ENCODE data around the gene CFAP299. TPM values are rescaled to one million over a fixed set of nuclear protein-coding genes. Genes with fewer than 3 reads are reported as not detected.

The CFAP299 gene
- total and polyA plus RNA-seq, 2 donors from 2014 or later = 1.1 TPM; not detected in 1

DNA sequence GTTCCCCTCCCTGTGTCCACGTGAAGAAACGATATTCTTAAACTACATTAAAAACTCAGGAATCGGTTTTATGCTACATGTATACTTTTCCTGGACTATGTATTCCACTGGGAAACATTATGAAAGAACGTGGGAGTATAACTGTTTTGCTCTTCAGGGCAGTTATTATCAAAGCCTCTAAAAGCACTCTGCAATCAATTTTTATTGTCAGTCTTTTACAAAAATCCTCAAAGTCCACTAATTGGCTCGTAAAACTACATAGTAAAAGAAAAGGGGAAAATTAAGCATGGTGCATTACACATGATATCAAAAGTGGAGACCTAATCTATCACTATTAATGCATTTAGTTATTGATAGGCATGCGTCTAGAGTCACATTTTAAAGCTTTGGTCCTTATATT, 11.4 kb upstream of the CFAP299 start:
- TF ChIP-seq, protein P1, sequence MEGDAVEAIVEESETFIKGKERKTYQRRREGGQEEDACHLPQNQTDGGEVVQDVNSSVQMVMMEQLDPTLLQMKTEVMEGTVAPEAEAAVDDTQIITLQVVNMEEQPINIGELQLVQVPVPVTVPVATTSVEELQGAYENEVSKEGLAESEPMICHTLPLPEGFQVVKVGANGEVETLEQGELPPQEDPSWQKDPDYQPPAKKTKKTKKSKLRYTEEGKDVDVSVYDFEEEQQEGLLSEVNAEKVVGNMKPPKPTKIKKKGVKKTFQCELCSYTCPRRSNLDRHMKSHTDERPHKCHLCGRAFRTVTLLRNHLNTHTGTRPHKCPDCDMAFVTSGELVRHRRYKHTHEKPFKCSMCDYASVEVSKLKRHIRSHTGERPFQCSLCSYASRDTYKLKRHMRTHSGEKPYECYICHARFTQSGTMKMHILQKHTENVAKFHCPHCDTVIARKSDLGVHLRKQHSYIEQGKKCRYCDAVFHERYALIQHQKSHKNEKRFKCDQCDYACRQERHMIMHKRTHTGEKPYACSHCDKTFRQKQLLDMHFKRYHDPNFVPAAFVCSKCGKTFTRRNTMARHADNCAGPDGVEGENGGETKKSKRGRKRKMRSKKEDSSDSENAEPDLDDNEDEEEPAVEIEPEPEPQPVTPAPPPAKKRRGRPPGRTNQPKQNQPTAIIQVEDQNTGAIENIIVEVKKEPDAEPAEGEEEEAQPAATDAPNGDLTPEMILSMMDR (IDR thresholded peaks at IDR 0.05; ENCODE audit: borderline replicate concordance, extremely low read depth, insufficient read depth) = no peak

DNA sequence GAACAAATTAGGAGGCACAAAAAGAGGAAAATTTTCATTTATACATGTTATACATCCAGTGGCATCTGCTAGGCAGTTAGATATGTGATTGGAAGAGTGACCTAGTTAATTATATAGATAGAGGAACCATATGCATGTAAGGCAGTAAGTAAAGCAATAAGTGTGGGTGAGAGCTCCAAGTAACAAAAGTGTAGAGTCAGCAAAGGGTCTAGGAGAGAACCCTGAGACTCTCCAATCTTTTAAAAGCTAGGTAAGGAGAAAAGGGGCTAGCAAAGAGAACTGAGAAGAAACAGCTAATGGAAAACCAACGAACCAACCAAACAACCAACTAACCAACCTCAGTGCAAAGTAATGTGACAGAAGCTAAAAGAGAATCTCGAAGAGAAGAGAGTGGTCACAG, 3.8 kb upstream of the CFAP299 start:
- Histone ChIP-seq H3K27ac (ENCODE audit: low read depth in 2 of 2, low read length in 2 of 2) (no peak overlapping the region), H3K27me3 (ENCODE audit: control insufficient read depth, insufficient read depth, low read length) (peaks cover 7% of the 10 kb centered on the region), H3K4me3 (ENCODE audit: low read length in 3 of 3) (no peak overlapping the region), H3K9ac (ENCODE audit: low read length in 3 of 3) (no peak overlapping the region), H3K9me3 (ENCODE audit: control insufficient read depth in 2 of 3, insufficient read depth in 1 of 3, low read length in 3 of 3) (no peaks in the 10 kb centered on the region), H3K4me1 (ENCODE audit: control insufficient read depth in 2 of 3, insufficient read depth in 2 of 3, low read depth in 1 of 3, low read length in 3 of 3) (peaks cover 0 to 3% (median 0%) of the 10 kb centered on the region in 3 donors), H3K36me3 (ENCODE audit: control insufficient read depth in 2 of 3, insufficient read depth in 3 of 3, low read length in 3 of 3) (no peaks in the 10 kb centered on the region)
- TF ChIP-seq, protein P1 (IDR thresholded peaks at IDR 0.05; ENCODE audit: borderline replicate concordance, extremely low read depth, insufficient read depth) = no peak
- DNase-seq = no peak
- FAIRE-seq = no peak
- intact Hi-C loops (cut with DNase I) = no loop called here

More for the DNA sequence above, 11.4 kb upstream of the CFAP299 start:
- intact Hi-C loops (cut with DNase I) = no loop called here
- no peaks in the 10 kb centered on the region for H3K4me1 ChIP-seq (ENCODE audit: control insufficient read depth in 2 of 3, insufficient read depth in 2 of 3, low read depth in 1 of 3, low read length in 3 of 3)
- no peak overlapping the region for H3K4me3 ChIP-seq (ENCODE audit: low read length in 3 of 3)
- no peak overlapping the region for H3K9ac ChIP-seq (ENCODE audit: low read length in 3 of 3)
- H3K27me3 ChIP-seq (ENCODE audit: control insufficient read depth, insufficient read depth, low read length) = no peaks in the 10 kb centered on the region
- DNase-seq (no peak), FAIRE-seq (no peak)
- H3K27ac ChIP-seq (ENCODE audit: low read depth in 2 of 2, low read length in 2 of 2) = no peak overlapping the region
- no peaks in the 10 kb centered on the region for H3K9me3 ChIP-seq (ENCODE audit: control insufficient read depth in 2 of 3, insufficient read depth in 1 of 3, low read length in 3 of 3)
- no peaks in the 10 kb centered on the region for H3K36me3 ChIP-seq (ENCODE audit: control insufficient read depth in 2 of 3, insufficient read depth in 3 of 3, low read length in 3 of 3)

DNA sequence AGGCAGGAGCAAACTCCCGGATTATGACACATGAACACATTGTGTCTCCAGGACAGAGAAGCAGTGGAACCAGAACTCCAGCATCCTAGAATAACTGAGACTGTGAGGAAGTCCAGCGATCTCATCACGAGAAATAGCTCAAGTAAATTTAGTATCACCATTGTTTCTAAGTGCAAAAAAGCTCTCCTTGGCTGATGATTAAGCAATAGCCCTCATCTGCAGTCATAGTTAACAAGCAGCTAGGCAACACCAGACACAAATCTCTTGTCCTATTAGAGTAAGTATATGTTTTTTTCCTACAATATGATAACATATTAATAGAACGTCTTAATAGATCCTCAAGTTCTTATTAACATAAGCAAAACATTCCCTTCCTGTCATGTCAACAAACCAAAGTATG, 2.4 kb upstream of the CFAP299 start:
- H3K27me3 ChIP-seq (ENCODE audit: control insufficient read depth, insufficient read depth, low read length) = peaks cover 9% of the 10 kb centered on the region
- H3K4me1 ChIP-seq (ENCODE audit: control insufficient read depth in 2 of 3, insufficient read depth in 2 of 3, low read depth in 1 of 3, low read length in 3 of 3) = peaks cover 0 to 3% (median 0%) of the 10 kb centered on the region in 3 donors
- H3K9me3 ChIP-seq (ENCODE audit: control insufficient read depth in 2 of 3, insufficient read depth in 1 of 3, low read length in 3 of 3) = no peaks in the 10 kb centered on the region
- DNase-seq (no peak), FAIRE-seq (no peak)
- H3K36me3 ChIP-seq (ENCODE audit: control insufficient read depth in 2 of 3, insufficient read depth in 3 of 3, low read length in 3 of 3) = no peaks in the 10 kb centered on the region
- no peak overlapping the region for H3K9ac ChIP-seq (ENCODE audit: low read length in 3 of 3)
- no peak overlapping the region for H3K27ac ChIP-seq (ENCODE audit: low read depth in 2 of 2, low read length in 2 of 2)
- TF ChIP-seq, protein P1 (IDR thresholded peaks at IDR 0.05; ENCODE audit: borderline replicate concordance, extremely low read depth, insufficient read depth) = no peak
- no peak overlapping the region for H3K4me3 ChIP-seq (ENCODE audit: low read length in 3 of 3)
- intact Hi-C loops (cut with DNase I) = no loop called here

DNA sequence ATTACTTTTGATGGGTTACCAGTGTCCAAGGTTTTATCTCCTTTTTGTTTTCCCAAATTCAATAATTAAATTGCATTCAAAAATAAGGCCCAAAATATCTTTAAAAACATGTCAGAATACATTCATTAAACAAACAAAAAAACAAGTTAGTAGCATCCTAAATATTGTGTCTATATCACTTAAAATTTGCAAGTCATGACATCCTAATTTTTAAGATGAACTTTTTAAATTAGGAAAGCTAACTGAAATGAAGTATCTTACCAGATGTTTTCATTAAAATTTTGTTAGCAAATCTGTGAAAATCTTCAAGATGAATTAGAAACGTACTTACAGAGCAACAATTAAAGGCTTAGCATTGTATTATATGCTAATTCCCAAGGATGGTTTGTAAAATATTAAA, 962 bp upstream of the CFAP299 start:
- no peak for FAIRE-seq
- intact Hi-C loops (cut with DNase I) = no loop called here
- no peak overlapping the region for H3K9ac ChIP-seq (ENCODE audit: low read length in 3 of 3)

More for the DNA sequence above, 962 bp upstream of the CFAP299 start:
- Histone ChIP-seq H3K4me1 (ENCODE audit: control insufficient read depth in 2 of 3, insufficient read depth in 2 of 3, low read depth in 1 of 3, low read length in 3 of 3) (peaks cover 0 to 3% (median 0%) of the 10 kb centered on the region in 3 donors), H3K27me3 (ENCODE audit: control insufficient read depth, insufficient read depth, low read length) (peaks cover 9% of the 10 kb centered on the region), H3K27ac (ENCODE audit: low read depth in 2 of 2, low read length in 2 of 2) (no peak overlapping the region), H3K4me3 (ENCODE audit: low read length in 3 of 3) (no peak overlapping the region), H3K36me3 (ENCODE audit: control insufficient read depth in 2 of 3, insufficient read depth in 3 of 3, low read length in 3 of 3) (no peaks in the 10 kb centered on the region), H3K9me3 (ENCODE audit: control insufficient read depth in 2 of 3, insufficient read depth in 1 of 3, low read length in 3 of 3) (no peaks in the 10 kb centered on the region)
- DNase-seq = no peak
- TF ChIP-seq, protein P1 (IDR thresholded peaks at IDR 0.05; ENCODE audit: borderline replicate concordance, extremely low read depth, insufficient read depth) = no peak

All from kidney (tissue), 14 donors.